Naive thymus-derived CD8-positive, alpha-beta T cell (primary cell): ENCODE results near the gene SIAE. TPM values are rescaled to one million over a fixed set of nuclear protein-coding genes. Genes with fewer than 3 reads are reported as not detected.

Experiments
- ATAC-seq, 2 donors: fragments of 150-1000 bp; cut with Tn5 transposase in 1 of 2; sonication (Bioruptor Pico), chemical (Tn5 transposase) in 1 of 2; 1 replicate in 1 of 2; 2 replicates in 1 of 2; pipeline ENCODE4 v1.10.0; 2021; ENCODE audit warnings: mild to moderate bottlenecking in 2 of 2, moderate library complexity in 2 of 2
- POLR2A ChIA-PET: fragments of 350-600 bp; sonication (Branson Sonifier 250); formaldehyde crosslinking; loops from one replicate; lab custom pipeline; 2021; ENCODE audit warnings: antibody characterized with exemption; lab: Charles Lee
- DNase-seq, 10 donors: peaks; one replicate each; pipeline versions ENCODE4 v3.0.0 to v3.0.0-alpha.2; 2020 to 2022
- H3K27ac Mint-ChIP-seq, 10 donors: one replicate each; pipeline ENCODE4 v1.8.0; 2020 to 2022; ENCODE audit warnings: mild to moderate bottlenecking in 10 of 10, mixed read lengths in 10 of 10, moderate library complexity in 4 of 10, inconsistent platforms in 1 of 10
- H3K27me3 Mint-ChIP-seq, 5 donors: one replicate each; pipeline ENCODE4 v1.8.0; 2021 to 2022; ENCODE audit warnings: mixed read lengths in 5 of 5
- H3K36me3 Mint-ChIP-seq, 3 donors: one replicate each; pipeline ENCODE4 v1.8.0; 2020 to 2022; ENCODE audit warnings: mixed read lengths in 3 of 3, mild to moderate bottlenecking in 2 of 3, inconsistent platforms in 1 of 3
- H3K4me1 Mint-ChIP-seq, 4 donors: one replicate each; pipeline ENCODE4 v1.8.0; 2021 to 2022; ENCODE audit warnings: mixed read lengths in 4 of 4
- H3K4me3 Mint-ChIP-seq, 10 donors: one replicate each; pipeline ENCODE4 v1.8.0; 2020 to 2022; ENCODE audit warnings: mild to moderate bottlenecking in 10 of 10, mixed read lengths in 10 of 10, moderate library complexity in 6 of 10, inconsistent platforms in 1 of 10
- H3K9me3 Mint-ChIP-seq, 9 donors: one replicate each; pipeline ENCODE4 v1.8.0; 2020 to 2022; ENCODE audit warnings: mixed read lengths in 9 of 9, mild to moderate bottlenecking in 3 of 9, inconsistent platforms in 1 of 9, moderate library complexity in 1 of 9
- polyA plus RNA-seq, 3 donors: library from polyadenylated mRNA; unstranded; fragments of 300-500 nt; fragmentation: Illumina TruSeq; gene quantifications; one replicate each; pipeline ENCODE4 v1.2.3, GENCODE V29; 2021
- total RNA-seq, 8 experiments: library from RNA in 2 of 8; stranded (reverse) in 2 of 8; gene quantifications; one replicate each; pipeline ENCODE4 v1.2.3 and lab custom pipeline; 2021 to 2026

SIAE gene
- total and polyA plus RNA-seq, 5 experiments from 2014 or later = 3.2 to 9.3 (median 5.8) TPM

DNA sequence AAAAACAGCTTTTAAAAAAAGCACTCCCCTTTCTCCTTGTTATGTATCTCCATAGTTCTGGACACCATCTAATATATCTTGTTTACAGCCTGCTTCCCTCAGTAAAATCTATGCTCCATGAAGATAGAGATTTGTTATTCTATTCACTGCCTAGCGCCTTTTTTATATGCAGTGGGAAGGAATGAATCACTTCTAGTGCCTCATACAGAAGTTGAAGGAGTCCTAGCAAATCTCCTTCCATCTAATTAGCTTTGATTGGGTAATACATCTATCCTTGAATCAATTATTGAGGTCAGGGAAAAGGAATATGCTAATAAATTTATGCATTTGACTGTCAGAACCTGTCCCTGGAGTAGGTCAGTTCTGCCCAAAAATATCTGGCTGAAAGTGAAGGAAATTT, 26.0 kb upstream of the SIAE start:
- DNase-seq (no peak), ATAC-seq (no peak)
- no peaks in the 10 kb centered on the region for H3K4me1 Mint-ChIP-seq
- POLR2A ChIA-PET = interaction anchor here (0.5 kb wide), 1 partner anchor 1610 kb away, joined by 3 read pairs; no protein-coding TSS in a partner anchor
- H3K4me3 Mint-ChIP-seq = no peak overlapping the region
- H3K27me3 Mint-ChIP-seq = peaks cover 3 to 13% (median 11%) of the 10 kb centered on the region in 5 donors
- H3K27ac Mint-ChIP-seq = no peak overlapping the region
- H3K9me3 Mint-ChIP-seq = peaks cover 0 to 10% (median 5%) of the 10 kb centered on the region in 9 donors
- peaks cover 0 to 12% (median 11%) of the 10 kb centered on the region in 3 donors for H3K36me3 Mint-ChIP-seq

DNA sequence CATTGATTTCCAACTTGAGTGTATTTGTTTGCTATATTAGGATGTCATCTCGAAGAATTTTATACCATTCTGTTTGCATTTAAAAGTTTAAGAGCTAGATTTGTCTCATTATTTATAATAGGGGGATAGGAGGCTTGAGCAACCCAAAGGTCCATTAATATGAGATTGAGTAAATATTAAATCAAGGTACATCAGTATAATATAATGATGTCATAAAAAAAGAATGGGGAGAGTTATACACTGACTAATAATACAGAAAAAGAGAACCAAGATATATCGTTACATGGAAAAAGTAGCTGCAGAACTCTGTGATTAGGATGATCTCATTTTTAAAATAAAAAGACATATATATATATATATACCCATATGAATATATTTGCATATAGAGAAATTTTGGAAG, 19.6 kb upstream of the SIAE start:
- no peak for ATAC-seq
- no peaks in the 10 kb centered on the region for H3K27me3 Mint-ChIP-seq
- peaks cover 0 to 2% (median 0%) of the 10 kb centered on the region in 9 donors for H3K9me3 Mint-ChIP-seq
- H3K36me3 Mint-ChIP-seq = no peaks in the 10 kb centered on the region
- no peak overlapping the region for H3K4me3 Mint-ChIP-seq
- no peak overlapping the region for H3K27ac Mint-ChIP-seq
- POLR2A ChIA-PET = no interaction called here
- no peak for DNase-seq
- peaks cover 0 to 2% (median 0%) of the 10 kb centered on the region in 4 donors for H3K4me1 Mint-ChIP-seq

DNA sequence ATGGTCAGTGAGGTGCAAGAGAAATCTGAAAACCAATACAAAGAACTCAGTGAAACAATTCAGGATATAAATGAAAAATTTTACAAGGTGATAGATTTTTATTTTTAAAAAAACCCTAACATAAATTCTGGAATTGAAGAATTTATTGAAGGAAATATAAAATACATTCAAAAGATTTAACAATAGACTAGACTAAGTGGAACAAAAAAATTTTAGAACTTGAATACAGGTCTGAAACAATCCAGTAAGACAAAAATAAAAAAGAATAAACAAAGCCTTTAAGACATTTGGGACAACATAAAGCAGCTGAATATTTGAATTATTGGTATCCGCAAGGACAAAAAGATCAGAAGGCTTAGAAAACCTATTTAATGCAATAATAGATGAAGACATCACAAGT, 8.9 kb upstream of the SIAE start:
- Mint-ChIP-seq H3K36me3 (peaks cover 8 to 36% (median 31%) of the 10 kb centered on the region in 3 donors), H3K27me3 (peaks cover 0 to 4% (median 0%) of the 10 kb centered on the region in 5 donors), H3K9me3 (peaks cover 9 to 54% (median 26%) of the 10 kb centered on the region in 9 donors), H3K27ac (no peak overlapping the region), H3K4me3 (no peak overlapping the region), H3K4me1 (no peaks in the 10 kb centered on the region)
- ATAC-seq (no peak), DNase-seq (no peak)
- POLR2A ChIA-PET = no interaction called here

DNA sequence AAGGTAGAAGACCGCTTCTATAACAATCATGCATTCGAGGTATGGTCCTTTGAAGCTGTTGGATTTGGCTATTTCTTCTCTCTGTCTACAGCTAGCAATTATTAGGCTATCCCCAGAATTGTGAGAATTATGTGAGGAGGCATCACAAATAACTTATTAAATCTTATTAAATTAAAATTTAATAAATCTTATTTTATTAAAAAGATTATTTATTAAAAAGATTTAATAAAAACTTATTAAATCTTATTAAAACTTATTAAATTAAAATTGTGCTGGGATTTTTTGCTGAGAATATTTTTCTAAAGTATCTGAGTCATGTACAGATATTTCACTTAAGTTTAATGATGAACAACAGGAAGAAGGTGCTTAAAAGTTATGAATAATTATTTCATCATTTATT, 7.9 kb upstream of the SIAE start:
- Mint-ChIP-seq H3K4me3 (no peak overlapping the region), H3K36me3 (peaks cover 8 to 27% (median 22%) of the 10 kb centered on the region in 3 donors), H3K27me3 (peaks cover 0 to 2% (median 0%) of the 10 kb centered on the region in 5 donors), H3K9me3 (peaks cover 6 to 45% (median 16%) of the 10 kb centered on the region in 9 donors), H3K4me1 (peaks cover 0 to 2% (median 0%) of the 10 kb centered on the region in 4 donors), H3K27ac (no peak overlapping the region)
- ATAC-seq (no peak), DNase-seq (no peak)
- POLR2A ChIA-PET = no interaction called here

DNA sequence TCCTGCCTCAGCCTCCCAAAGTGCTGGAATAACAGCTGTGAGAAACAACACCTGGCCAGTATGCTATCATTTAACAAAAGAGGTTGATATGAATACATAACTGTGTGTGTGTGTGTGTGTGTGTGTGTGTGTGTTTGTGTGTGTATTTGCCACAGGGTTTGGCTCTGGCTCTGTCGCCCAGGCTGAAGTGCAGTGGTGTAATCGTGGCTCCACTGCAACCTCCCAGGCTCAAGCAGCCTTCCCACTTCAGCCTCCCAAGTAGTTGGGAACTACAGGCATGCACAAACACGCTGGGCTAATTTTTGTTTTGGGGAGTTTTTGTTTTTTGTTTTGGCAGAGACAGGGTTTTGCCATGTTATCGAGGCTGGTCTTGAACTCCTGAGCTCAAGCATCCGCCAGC, 4.9 kb upstream of the SIAE start:
- peaks cover 0 to 14% (median 9%) of the 10 kb centered on the region in 4 donors for H3K4me1 Mint-ChIP-seq
- H3K27me3 Mint-ChIP-seq = peaks cover 0 to 2% (median 0%) of the 10 kb centered on the region in 5 donors
- H3K9me3 Mint-ChIP-seq = peaks cover under 1 to 15% (median 13%) of the 10 kb centered on the region in 9 donors
- no peak for ATAC-seq
- no peak overlapping the region for H3K27ac Mint-ChIP-seq
- H3K4me3 Mint-ChIP-seq = no peak overlapping the region
- POLR2A ChIA-PET = interaction anchor here (0.7 kb wide), 1 partner anchor 40 kb away, joined by 3 read pairs; no protein-coding TSS in a partner anchor
- no peak for DNase-seq
- peaks cover 3 to 11% (median 11%) of the 10 kb centered on the region in 3 donors for H3K36me3 Mint-ChIP-seq

DNA sequence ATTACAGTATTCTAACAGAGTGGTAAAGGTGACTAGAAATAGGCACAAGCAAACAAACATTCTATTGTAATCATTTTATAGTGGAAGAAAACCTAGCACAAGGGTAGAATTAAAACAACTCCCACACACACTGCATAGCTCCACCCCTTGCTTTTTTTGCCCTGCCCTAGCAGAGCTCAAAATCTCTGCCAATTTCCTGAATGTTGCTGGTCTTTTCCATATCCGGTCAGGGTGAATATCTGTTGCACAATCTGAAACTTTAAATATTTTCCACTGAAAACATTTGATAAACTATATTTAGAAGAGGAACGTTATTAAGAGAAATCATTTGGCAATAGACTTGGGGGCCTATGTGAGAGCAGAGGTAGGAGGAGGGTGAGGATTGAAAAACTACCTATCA, 2.8 kb upstream of the SIAE start:
- H3K27ac Mint-ChIP-seq = peak overlapping the region in 5 of 10 donors; percentile 31 to 67 (median 40)
- no peak overlapping the region for H3K4me3 Mint-ChIP-seq
- H3K4me1 Mint-ChIP-seq = peaks cover 10 to 31% (median 25%) of the 10 kb centered on the region in 4 donors
- peaks cover 0 to 2% (median 0%) of the 10 kb centered on the region in 5 donors for H3K27me3 Mint-ChIP-seq
- no peak for ATAC-seq
- POLR2A ChIA-PET = no interaction called here
- no peak for DNase-seq
- H3K36me3 Mint-ChIP-seq = peaks cover 0 to 2% (median 0%) of the 10 kb centered on the region in 3 donors
- H3K9me3 Mint-ChIP-seq = peaks cover 0 to 2% (median 0%) of the 10 kb centered on the region in 9 donors

DNA sequence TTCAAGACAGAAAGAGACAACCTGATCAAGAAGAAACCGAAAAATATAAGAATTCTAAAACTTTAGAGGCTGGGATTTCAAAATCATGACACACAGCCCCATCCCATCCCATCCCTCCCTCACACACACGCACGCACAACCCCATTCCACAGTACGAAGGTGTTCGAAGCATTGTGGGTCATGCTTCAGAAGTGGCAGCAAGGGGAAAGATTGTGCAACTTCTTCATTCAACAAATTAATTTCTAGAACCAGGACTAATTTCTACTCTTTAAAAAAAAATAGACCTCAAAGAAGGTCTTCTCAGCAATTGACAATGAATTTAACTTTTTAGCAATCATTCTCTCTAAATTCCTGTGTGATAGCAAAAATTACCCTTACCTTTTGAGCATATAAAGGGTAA, 1.0 kb upstream of the SIAE start:
- Mint-ChIP-seq H3K9me3 (peaks cover 0 to 2% (median 0%) of the 10 kb centered on the region in 9 donors), H3K36me3 (peaks cover 0 to 2% (median 0%) of the 10 kb centered on the region in 3 donors), H3K27ac (peak overlapping the region in 9 of 10 donors; percentile 95 to 100 (median 98)), H3K4me1 (peaks cover 18 to 39% (median 26%) of the 10 kb centered on the region in 4 donors), H3K27me3 (peaks cover 0 to 2% (median 0%) of the 10 kb centered on the region in 5 donors), H3K4me3 (peak overlapping the region; percentile 78 to 98 (median 91))
- POLR2A ChIA-PET = interaction anchor here (0.6 to 6.5 kb wide), 7 partner anchors 51 to 279 kb away, joined by 3 to 63 read pairs (median 12); partner anchors contain the start of genes CCDC15, ESAM, TBRG1 and VSIG2
- DNase-seq = no peak
- no peak for ATAC-seq

DNA sequence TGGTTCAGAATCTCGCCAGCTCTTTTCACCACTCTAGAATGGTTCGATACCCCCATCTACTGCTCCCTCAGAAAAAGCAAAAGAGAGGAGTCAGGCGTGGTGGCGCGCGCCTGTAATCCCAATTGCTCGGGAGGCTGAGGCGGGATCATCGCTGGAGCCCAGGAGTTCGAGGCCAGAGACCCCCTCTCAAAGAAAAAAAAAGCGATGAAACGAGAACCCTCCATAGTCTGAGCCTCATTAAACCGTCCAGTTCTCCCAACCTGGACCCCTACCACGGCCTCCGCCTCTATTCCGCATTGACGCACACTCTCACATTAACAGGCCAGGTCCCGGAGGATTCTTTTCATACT, 604 bp upstream of the SIAE start:
- Mint-ChIP-seq H3K27ac (peak overlapping the region in 9 of 10 donors; percentile 95 to 100 (median 98)), H3K4me1 (peaks cover 18 to 39% (median 26%) of the 10 kb centered on the region in 4 donors), H3K9me3 (peaks cover 0 to 2% (median 0%) of the 10 kb centered on the region in 9 donors), H3K27me3 (peaks cover 0 to 2% (median 0%) of the 10 kb centered on the region in 5 donors), H3K36me3 (peaks cover 0 to 2% (median 0%) of the 10 kb centered on the region in 3 donors), H3K4me3 (peak overlapping the region; percentile 78 to 98 (median 91))
- POLR2A ChIA-PET = interaction anchor here (0.6 to 6.5 kb wide), 11 partner anchors 10 to 280 kb away, joined by 3 to 63 read pairs (median 5); partner anchors contain the start of genes CCDC15, ESAM, MSANTD2 and TBRG1
- no peak for DNase-seq
- no peak for ATAC-seq

DNA sequence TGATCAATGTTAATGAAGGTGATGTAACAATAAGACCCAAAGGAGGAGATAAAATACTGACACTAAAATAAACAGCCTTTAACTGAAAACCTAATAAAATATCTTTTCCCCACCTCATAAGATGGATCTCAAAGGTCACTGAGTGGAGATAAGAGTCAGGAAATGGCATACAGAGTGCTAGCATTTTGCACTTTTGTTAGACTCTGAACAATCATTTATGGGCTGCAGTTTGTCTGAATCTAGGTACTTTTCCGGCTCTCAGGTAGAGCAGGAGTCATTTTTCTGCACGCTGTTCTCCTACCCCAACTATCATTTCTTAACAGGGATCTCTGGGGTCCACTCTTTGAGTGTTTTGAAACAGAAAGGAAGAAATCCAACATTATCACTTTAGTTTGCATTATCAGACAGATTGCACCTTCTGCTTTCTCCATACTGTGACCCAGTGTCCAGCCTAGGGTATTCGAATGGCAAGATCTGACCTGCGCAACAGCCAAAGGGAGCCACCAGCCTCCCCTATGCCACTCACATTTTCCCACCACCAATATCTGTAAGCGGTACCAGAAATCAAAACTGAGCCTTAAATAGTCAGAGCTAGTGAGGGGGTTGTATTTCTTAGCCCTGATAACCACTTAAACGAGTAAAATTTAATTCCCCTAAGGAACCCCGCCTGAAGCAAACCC, 863 bp downstream of the SIAE start:
- POLR2A ChIA-PET = interaction anchor here (0.8 to 6.5 kb wide), 8 partner anchors 50 to 128 kb away, joined by 4 to 63 read pairs (median 13); partner anchors contain the start of genes ESAM, MSANTD2, TBRG1 and VSIG2
- H3K27ac Mint-ChIP-seq = peak overlapping the region in 8 of 10 donors; percentile 90 to 98 (median 94)
- peaks cover 18 to 39% (median 26%) of the 10 kb centered on the region in 4 donors for H3K4me1 Mint-ChIP-seq
- ATAC-seq (no peak), DNase-seq (peak in 1 of 10 donors; percentile 3)
- H3K4me3 Mint-ChIP-seq = peak overlapping the region; percentile 78 to 98 (median 89)
- peaks cover 0 to 2% (median 0%) of the 10 kb centered on the region in 5 donors for H3K27me3 Mint-ChIP-seq
- peaks cover 0 to 2% (median 0%) of the 10 kb centered on the region in 9 donors for H3K9me3 Mint-ChIP-seq
- H3K36me3 Mint-ChIP-seq = peaks cover 0 to 2% (median 0%) of the 10 kb centered on the region in 3 donors

DNA sequence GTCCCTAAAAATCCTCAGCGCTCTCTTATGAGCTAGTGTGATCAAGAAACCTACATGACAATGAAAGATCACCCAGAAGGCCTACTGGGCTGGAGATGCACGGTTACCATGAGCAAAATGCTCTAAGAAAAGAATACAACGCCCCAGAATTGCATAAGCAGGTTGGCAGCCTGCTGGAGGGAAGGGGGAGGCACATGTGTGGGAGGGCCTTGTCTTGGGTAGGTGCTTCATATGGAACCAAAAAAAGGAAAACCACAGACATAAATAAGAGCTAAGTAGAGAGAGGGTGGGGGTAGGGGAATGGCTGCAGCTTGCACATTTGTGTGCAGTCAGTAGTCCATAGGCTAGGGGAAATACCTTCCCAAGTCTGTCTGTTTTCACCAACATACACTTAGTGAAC, 2.8 kb downstream of the SIAE start:
- Mint-ChIP-seq H3K27me3 (peaks cover 0 to 2% (median 0%) of the 10 kb centered on the region in 5 donors), H3K4me1 (peaks cover 18 to 35% (median 26%) of the 10 kb centered on the region in 4 donors), H3K36me3 (peaks cover 4 to 9% (median 6%) of the 10 kb centered on the region in 3 donors), H3K4me3 (peak overlapping the region in 9 of 10 donors; percentile 48 to 84 (median 62)), H3K27ac (peak overlapping the region in 5 of 10 donors; percentile 61 to 90 (median 89)), H3K9me3 (peaks cover 0 to 2% (median 0%) of the 10 kb centered on the region in 9 donors)
- POLR2A ChIA-PET = interaction anchor here (0.9 to 6.5 kb wide), 9 partner anchors 70 to 283 kb away, joined by 3 to 63 read pairs (median 6); partner anchors contain the start of genes ESAM, MSANTD2, NRGN and VSIG2
- ATAC-seq (peak; percentile 69 to 73), DNase-seq (peak; percentile 25 to 86 (median 58))

DNA sequence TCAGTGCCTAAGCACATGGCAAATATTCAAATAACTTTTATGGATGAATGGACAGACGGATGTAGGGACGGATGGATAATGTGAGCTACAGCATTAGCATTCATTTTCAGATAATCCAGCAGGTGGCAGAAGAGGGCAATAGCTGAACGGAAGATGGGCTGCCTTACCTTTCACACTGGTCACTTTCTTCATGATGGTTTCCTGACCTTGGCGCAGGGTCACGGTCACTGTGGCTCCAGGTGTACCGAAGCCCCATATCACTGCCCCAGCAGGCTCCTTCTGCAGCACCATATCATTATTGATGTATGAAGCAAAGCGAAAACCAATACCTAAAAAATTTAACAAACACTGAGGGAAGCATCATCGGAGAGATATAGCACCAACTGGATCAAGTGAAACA, 4.3 kb downstream of the SIAE start:
- Mint-ChIP-seq H3K27ac (no peak overlapping the region), H3K9me3 (peaks cover 0 to 2% (median 0%) of the 10 kb centered on the region in 9 donors), H3K27me3 (peaks cover 0 to 2% (median 0%) of the 10 kb centered on the region in 5 donors), H3K36me3 (peaks cover 4 to 22% (median 13%) of the 10 kb centered on the region in 3 donors), H3K4me3 (no peak overlapping the region), H3K4me1 (peaks cover 18 to 31% (median 21%) of the 10 kb centered on the region in 4 donors)
- ATAC-seq = no peak
- DNase-seq = peak in 9 of 10 donors; percentile 5 to 75 (median 52)
- POLR2A ChIA-PET = interaction anchor here (1.0 to 6.5 kb wide), 8 partner anchors 47 to 169 kb away, joined by 3 to 63 read pairs (median 4); partner anchors contain the start of genes ESAM and TBRG1

DNA sequence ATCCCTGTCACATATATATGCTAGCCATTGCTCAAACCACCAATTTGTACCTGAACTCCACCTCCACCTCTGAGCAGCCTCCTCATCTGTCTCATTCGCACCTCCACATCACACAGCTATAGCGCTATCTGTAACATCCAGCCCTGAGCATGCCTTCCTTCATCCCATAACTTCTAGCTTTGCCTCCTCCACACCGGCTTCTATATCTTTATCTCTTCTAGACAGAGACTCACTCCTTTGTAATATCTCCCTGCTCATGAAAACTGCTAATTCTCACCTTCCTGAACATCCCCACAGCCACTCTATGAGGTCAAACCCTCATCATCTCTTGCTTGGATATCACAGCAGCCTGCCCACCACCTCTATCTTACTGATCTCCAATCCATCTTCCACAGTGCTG, 5.9 kb downstream of the SIAE start:
- no peak overlapping the region for H3K27ac Mint-ChIP-seq
- POLR2A ChIA-PET = no interaction called here
- H3K36me3 Mint-ChIP-seq = peaks cover 4 to 26% (median 11%) of the 10 kb centered on the region in 3 donors

More for the DNA sequence above, 5.9 kb downstream of the SIAE start:
- H3K4me3 Mint-ChIP-seq = no peak overlapping the region
- H3K9me3 Mint-ChIP-seq = no peaks in the 10 kb centered on the region
- no peaks in the 10 kb centered on the region for H3K27me3 Mint-ChIP-seq
- no peak for ATAC-seq
- DNase-seq = no peak
- H3K4me1 Mint-ChIP-seq = peaks cover 9 to 19% (median 12%) of the 10 kb centered on the region in 4 donors
